NCI-H146 treated with DMSO at 0.1 percent for 48 hours (cell line): ENCODE measurements around the gene ANO8.

Source experiments
- DNase-seq: peaks from one replicate; lab custom pipeline; 2025; ENCODE audit not compliant: unreplicated experiment; lab: John Stamatoyannopoulos, UW

The ANO8 gene

DNA sequence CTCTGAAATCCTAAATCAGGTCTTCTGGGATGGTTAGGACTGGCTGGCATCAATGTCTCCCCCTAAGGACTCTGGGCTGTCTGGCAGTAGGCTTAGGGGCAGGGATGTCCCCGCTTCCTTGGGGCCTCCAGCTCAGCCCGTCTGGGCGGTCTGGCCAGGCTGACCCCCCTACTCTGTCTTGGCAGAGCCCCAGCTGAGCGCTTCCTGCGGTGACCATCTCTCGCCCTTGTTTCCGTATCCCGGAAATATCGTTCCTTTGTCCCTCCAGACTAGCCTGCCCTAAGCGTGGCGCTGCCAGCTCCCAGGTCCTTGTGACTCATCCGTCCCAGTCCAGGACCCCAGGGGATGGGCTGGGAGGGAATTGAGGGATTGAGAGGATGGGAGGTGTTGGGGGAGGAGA lies 14.0 kb upstream of the ANO8 start:
- peak; percentile 34 for DNase-seq

GRCh38 chr19:17347877-17348276 lies 13.2 kb upstream of the ANO8 start:
- DNase-seq, result no peak

DNA sequence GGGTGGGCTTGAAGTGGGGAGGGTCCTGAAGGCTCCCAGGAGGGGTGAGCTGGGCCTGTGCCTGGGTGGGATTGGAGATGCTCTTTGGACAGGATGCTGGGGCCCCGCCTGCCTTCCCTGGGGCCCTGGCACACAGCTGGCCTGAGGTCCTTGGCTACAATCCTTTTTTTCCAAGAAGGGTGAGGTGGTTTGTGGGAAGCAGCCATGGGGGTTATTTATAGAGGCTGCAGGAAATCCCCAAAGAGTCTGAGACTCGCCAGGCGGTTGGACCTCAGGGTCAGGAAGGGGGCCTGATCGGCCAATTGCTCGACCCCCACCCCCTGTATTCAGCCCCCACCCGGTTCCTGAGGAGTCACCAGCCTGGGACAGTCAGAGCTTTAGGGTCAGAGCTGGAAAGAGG lies 12.7 kb upstream of the ANO8 start:
- no peak for DNase-seq

GRCh38 chr19:17346109-17346671 lies 11.5 kb upstream of the ANO8 start:
- DNase-seq, result peak; percentile 50

DNA sequence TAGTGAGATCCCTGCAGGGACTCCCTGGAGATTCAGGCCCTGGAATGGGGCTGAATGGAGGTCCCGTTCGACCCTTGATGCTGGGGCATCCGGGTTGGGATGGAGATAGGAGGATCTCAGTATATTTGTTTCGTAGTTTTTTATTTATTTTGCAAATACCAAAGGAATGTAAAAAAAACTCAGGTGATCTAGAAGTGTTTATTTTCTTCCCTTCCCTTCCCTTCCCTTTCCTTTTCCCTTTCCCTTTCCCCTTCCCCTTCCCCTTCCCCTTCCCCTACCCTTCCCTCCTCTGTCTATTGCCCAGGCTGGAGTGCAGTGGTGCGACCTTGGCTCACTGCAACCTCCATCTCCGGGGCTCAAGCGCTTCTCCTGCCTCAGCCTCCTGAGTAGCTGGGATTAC lies 7.2 kb upstream of the ANO8 start:
- DNase-seq, result no peak

DNA sequence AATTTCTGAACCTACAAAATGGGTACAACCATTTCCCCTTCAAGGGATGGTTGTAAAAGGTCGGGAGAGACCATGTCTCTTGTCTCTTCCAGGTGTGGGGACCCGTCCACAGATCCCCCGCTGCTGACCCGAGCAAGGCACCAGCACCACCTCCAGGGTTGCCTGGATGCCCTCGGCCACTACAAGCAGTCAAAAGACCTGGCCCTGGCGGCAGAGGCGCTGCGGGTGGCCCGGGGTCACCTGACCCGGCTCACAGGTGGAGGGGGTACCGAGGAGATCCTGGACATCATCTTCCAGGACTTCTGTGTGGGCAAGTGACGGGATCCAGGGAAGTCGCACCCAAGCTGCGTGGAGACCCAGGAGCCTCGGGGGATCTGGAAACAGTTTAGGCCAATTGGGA lies 6.7 kb upstream of the ANO8 start:
- DNase-seq, result no peak

DNA sequence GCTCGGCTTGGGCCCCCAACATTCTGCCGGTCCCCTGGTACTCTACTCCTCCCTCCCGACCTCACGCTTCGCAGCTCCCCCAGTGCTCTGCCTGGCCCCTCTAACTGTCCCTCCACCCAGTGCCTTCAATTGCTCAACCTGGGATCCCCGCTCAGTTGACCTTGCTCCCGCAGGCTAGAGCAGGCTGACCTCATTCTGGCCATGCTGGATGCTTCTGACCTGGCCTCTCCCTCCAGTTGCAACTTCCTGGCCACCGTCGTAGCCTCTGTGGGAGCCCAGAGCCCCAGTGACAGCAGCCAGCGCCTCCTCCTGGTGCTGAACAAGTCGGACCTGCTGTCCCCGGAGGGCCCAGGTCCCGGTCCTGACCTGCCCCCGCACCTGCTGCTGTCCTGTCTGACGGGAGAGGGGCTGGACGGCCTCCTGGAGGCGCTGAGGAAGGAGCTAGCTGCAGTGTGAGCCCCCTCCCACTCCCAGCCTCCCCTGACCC lies 6.3 kb upstream of the ANO8 start:
- DNase-seq, result no peak

- no peak for DNase-seq
Observed at GRCh38 chr19:17340302-17340870, 5.7 kb upstream of the ANO8 start.

- DNase-seq, result no peak
Observed at GRCh38 chr19:17339088-17339741, 4.6 kb upstream of the ANO8 start.

DNA sequence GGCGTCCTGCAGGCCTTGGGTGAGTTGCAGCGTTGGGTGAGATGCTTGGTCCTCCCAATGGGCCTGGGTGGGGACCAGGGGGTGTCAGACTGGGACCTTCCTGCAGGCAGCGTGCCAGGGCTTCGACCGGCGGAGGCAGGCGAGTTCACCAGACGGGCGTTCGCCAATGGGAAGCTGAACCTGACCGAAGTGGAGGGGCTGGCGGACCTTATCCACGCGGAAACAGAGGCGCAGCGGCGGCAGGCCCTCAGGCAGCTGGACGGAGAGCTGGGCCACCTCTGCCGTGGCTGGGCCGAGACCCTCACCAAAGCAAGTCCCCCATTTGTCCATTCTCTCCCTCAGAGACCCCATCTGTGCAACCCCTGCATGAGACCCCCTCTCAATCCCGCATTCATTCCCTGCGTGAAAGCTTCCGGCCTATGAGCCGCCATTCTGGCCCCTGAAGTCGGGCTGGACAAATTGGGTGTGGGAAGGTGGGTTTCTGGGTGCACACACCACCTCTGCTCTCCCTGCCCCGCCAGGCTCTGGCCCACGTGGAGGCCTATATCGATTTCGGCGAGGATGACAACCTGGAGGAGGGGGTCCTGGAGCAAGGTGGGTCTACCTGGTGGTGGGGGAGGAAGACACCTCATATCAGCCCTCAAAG lies 3.9 kb upstream of the ANO8 start:
- no peak for DNase-seq

GRCh38 chr19:17337675-17338432 lies 3.2 kb upstream of the ANO8 start:
- no peak for DNase-seq

GRCh38 chr19:17336872-17337674 lies 2.4 kb upstream of the ANO8 start, which contains the start of gene GTPBP3:
Gene GTPBP3, plus strand, starts transcription at chr19:17337553. Its CDS starts 59 bp downstream, at chr19:17337612.
- peak; percentile 99 for DNase-seq

DNA sequence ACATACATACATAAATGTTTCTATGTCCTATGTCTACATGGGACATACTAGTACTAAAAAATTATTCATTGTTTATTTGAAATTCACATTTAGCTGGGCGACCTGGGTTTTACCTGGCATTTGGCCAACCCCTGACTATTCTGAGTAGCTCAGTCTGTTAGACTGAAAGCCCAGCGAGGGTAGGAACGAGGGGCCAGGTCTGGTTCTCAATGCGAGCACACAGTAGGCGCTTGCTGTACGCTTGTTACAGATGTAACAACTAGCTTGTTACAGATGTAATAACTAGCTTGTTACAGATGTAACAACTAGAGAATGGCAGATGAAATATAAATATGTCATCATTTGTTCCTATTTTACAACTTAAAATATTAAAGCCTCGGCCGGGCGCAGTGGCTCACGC lies 920 bp upstream of the ANO8 start:
- no peak for DNase-seq

DNA sequence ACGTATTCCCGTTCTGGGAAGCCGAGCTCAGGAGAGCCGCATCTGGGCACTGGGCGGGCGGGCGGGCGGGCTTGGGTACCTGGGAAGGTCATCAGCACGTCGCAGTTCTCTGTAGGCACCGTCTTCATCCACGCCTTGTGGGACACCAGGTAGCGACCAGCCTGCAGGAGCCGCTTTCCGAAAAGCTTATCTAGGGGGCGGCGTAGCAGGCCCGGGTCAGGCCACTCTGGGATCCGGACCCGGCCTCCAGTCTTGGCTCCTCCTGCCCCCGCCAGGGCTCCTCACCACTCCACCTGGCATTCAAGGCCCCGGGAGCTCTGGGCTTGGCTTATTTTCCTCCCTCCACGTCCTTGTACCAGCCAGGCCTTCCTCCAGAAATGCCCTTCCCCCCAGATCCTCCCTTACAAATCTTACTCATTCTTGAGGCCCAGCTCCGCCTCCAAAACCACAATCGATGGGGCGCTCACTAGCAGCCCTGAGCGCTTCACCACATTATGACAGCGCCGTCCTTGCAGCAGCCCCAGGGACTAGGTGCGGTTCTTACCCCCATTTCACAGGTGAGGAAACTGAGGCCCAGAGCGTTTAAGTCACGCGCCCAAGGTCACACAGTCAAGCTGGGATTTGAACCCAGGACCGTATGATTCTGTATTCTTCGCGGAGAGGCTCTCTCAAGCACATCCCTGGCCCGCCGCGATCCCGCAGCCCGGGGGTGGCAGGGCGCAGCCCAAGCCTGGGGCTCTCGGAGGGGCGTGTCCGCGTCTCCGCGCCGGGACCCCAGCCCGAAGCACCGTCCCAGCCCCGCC lies 843 bp downstream of the ANO8 start:
- DNase-seq, result no peak

GRCh38 chr19:17332677-17333581 lies 1.7 kb downstream of the ANO8 start:
- DNase-seq, result peak; percentile 41

GRCh38 chr19:17332360-17332676 lies 2.3 kb downstream of the ANO8 start:
- no peak for DNase-seq

DNA sequence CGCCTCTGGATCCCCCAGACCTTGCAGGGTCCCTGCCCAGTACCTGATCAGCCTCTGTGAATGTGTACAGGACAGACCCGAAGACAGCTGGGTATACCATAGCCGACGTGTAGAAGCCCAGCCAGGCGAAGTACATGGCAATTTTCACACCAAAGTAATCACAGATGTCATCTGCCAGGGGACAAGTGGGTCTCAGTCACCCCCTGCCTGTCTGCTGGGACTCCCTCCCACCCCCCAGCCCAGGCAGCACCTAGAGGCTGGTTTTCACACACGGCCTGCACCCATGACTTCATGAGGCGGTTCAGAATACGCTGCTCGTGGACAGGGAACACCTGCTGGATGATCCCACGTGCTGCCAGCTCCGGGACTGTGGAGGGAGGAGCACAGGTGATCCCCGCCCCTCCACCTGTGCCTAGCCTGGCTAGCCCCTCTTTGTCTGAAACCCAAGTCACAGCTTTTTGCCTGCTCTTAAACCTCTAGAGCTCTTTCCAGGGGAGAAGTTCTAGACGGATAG lies 3.6 kb downstream of the ANO8 start:
- peak; percentile 10 for DNase-seq

DNA sequence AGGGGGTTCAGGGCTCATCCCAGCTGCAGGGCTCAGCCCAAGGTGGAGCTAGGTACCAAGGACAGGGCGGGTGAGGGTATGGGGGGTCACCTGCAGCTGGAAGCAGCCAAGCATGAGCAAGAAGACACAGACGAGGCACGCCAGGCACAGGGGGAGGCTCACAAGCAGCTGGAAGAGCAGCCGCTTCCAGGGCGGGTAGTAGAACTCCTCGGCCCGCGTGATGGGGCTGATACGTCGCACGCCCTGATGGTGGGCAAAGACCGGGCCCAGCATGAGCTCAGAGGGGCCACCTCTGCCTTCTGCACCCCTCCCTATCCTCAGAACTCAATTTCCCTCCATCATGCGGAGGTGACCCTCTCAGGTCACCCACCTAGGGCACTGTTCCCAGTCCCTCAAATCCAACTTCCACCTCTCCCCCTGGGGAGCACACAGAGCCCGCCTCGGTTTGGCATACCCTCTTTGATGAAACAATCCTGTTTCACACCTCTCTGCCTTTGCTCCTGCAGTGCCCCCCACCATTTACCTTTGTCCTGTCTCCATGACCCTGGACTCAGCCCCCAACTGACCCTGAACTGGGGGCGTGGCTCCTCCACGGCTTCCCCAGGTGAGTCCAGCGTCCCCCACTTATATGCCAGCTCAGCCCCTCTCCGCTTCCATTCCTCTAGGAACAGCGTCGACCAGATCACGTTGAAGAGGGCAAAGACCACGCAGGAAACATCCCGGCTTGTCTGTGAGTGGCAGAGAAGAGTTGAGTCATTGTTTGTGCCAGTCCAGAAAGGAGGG lies 4.2 kb downstream of the ANO8 start:
- DNase-seq, result no peak
